K562 (cell line): ENCODE measurements around the gene PPP3CA. TPM values are rescaled to one million over a fixed set of nuclear protein-coding genes. Genes with fewer than 3 reads are reported as not detected.

Experiments used
- ATAC-seq: fragments of 200-7000 bp; cut with Tn5 transposase; 3 replicates; pipeline ENCODE4 v1.9.1; 2020; ENCODE audit warnings: moderate library complexity
- BruUV-seq: library from RNA; stranded (reverse); fragments of 400-500 nt; replicated peaks from 2 replicates; lab custom pipeline; 2021; lab: Mats Ljungman, UMichigan
- CTCF ChIA-PET: fragments of 300-600 bp; formaldehyde crosslinking; extraction: SDS; loops from one replicate; lab custom pipeline; 2021; ENCODE audit warnings: low intra/inter-chr PET ratio; lab: Yijun Ruan, JAX
- POLR2A ChIA-PET: fragments of 300-600, 350-650 bp; sonication (Branson Sonifier 250); formaldehyde crosslinking; extraction: SDS; loops from one replicate; lab custom pipeline; 2021; ENCODE audit warnings: antibody characterized with exemption, inconsistent platforms; lab: Yijun Ruan, JAX
- DNase-seq, 4 experiments: peaks; one replicate each; pipeline versions ENCODE4 v3.0.0 to v3.0.0-alpha.2; 2011 to 2018; ENCODE audit warnings: low spot score in 3 of 4, mixed read lengths in 3 of 4; ENCODE audit errors: extremely low read depth in 1 of 4
- FAIRE-seq: peaks from 2 replicates; lab custom pipeline; 2011; peaks lifted over from hg19 to GRCh38; lab: Jason Lieb, UNC
- H2AFZ ChIP-seq: 2 replicates; pipeline ENCODE4 v1.6.0; 2011; ENCODE audit warnings: low read depth, low read length, control low read depth, inconsistent platforms
- H3K27ac ChIP-seq: fragments of 200-600 bp; 3 replicates; pipeline ENCODE4 v1.8.0; 2011; ENCODE audit warnings: low read depth, mild to moderate bottlenecking, control low read depth, inconsistent platforms, low read length, moderate library complexity, mixed read lengths; ENCODE audit errors: extremely low read depth
- H3K27me3 ChIP-seq, 2 experiments: fragments of 300-600 bp in 1 of 2; 2 replicates in 1 of 2; 3 replicates in 1 of 2; pipeline versions ENCODE4 v1.6.0 to v1.8.0; 2011; ENCODE audit warnings: inconsistent platforms in 2 of 2, low read length in 2 of 2, mild to moderate bottlenecking in 1 of 2, mixed read lengths in 1 of 2, moderate library complexity in 1 of 2; ENCODE audit not compliant: control insufficient read depth in 2 of 2, insufficient read depth in 2 of 2
- H3K36me3 ChIP-seq: fragments of 300-600 bp; 3 replicates; pipeline ENCODE4 v1.8.0; 2011; ENCODE audit warnings: mild to moderate bottlenecking, low read length, inconsistent platforms; ENCODE audit not compliant: control insufficient read depth, insufficient read depth
- H3K4me1 ChIP-seq, 2 experiments: fragments of 200-600 bp in 1 of 2; replicated peaks in 1 of 2; 2 replicates in 1 of 2; 3 replicates in 1 of 2; pipeline versions ENCODE4 v1.5.1 to v1.8.0; 2011; ENCODE audit warnings: inconsistent platforms in 2 of 2, low read length in 2 of 2, mild to moderate bottlenecking in 1 of 2, mixed read lengths in 1 of 2, moderate library complexity in 1 of 2; ENCODE audit not compliant: control insufficient read depth in 2 of 2, insufficient read depth in 2 of 2
- H3K4me2 ChIP-seq: 2 replicates; pipeline ENCODE4 v1.6.1; 2011; ENCODE audit warnings: low read length, control low read depth, inconsistent platforms, mixed read lengths; ENCODE audit not compliant: insufficient read depth
- H3K4me3 ChIP-seq: fragments of 200-600 bp; sonication (generic), shearing (Covaris generic); 2 replicates; pipeline ENCODE4 v1.5.1; 2016; ENCODE audit warnings: control low read depth, inconsistent platforms
- H3K79me2 ChIP-seq: fragments of 200-600 bp; 3 replicates; pipeline ENCODE4 v1.8.0; 2011; ENCODE audit warnings: low read length, inconsistent platforms; ENCODE audit not compliant: control insufficient read depth, insufficient read depth
- H3K9ac ChIP-seq, 2 experiments: 2 replicates each; pipeline versions ENCODE4 v1.6.0 to v1.6.1; 2011; ENCODE audit warnings: low read depth in 2 of 2, low read length in 2 of 2, control low read depth in 1 of 2, inconsistent platforms in 1 of 2, mild to moderate bottlenecking in 1 of 2, mixed read lengths in 1 of 2; ENCODE audit not compliant: insufficient read depth in 1 of 2
- H3K9me1 ChIP-seq: one replicate; pipeline ENCODE4 v1.6.0; 2011; ENCODE audit warnings: inconsistent platforms, mild to moderate bottlenecking, low read length, moderate library complexity; ENCODE audit not compliant: control insufficient read depth, insufficient read depth
- H3K9me3 ChIP-seq: replicated peaks from 2 replicates; pipeline ENCODE4 v1.5.1; 2011; ENCODE audit warnings: low read depth, low read length, inconsistent platforms; ENCODE audit not compliant: control insufficient read depth, insufficient read depth
- H4K20me1 ChIP-seq: replicated peaks from 2 replicates; pipeline ENCODE4 v1.6.1; 2011; ENCODE audit warnings: low read length, inconsistent platforms, mixed read lengths; ENCODE audit not compliant: control insufficient read depth, insufficient read depth
- ARHGAP35 ChIP-seq: fragments of 450-650 bp; IDR thresholded peaks from 2 replicates; pipeline ENCODE4 v1.6.1; 2018; ENCODE audit not compliant: partially characterized antibody
- CHD4 ChIP-seq: fragments of 200-600 bp; sonication (generic); IDR thresholded peaks from 3 replicates; pipeline ENCODE4 v1.6.1; 2012; ENCODE audit warnings: low read depth, mild to moderate bottlenecking, mixed read lengths, low read length, inconsistent platforms; ENCODE audit not compliant: insufficient read depth, insufficient replicate concordance, poor library complexity, severe bottlenecking
- GTF2F1 ChIP-seq: IDR thresholded peaks from 2 replicates; pipeline ENCODE4 v1.6.1; 2011; ENCODE audit warnings: low read depth, low read length, improper control_type of control experiment
- HIVEP1 ChIP-seq: fragments of 250-450 bp; sonication (Bioruptor Pico); IDR thresholded peaks from 2 replicates; pipeline ENCODE4 v1.4.0; 2020; ENCODE audit warnings: mild to moderate bottlenecking
- MLLT1 ChIP-seq, 2 experiments: fragments of 450-650 bp; IDR thresholded peaks; 2 replicates each; pipeline ENCODE4 v1.6.1; 2016
- NCOR1 ChIP-seq: fragments of 450-650 bp; IDR thresholded peaks from 2 replicates; pipeline ENCODE4 v1.6.1; 2016; ENCODE audit warnings: mild to moderate bottlenecking, moderate library complexity
- NR4A1 ChIP-seq, 2 experiments: fragments of 250-450 bp in 1 of 2; fragments of 450-650 bp in 1 of 2; sonication (Bioruptor Pico) in 1 of 2; IDR thresholded peaks; 2 replicates each; pipeline versions ENCODE4 v1.4.0 to v1.6.1; 2016 to 2020; ENCODE audit warnings: mild to moderate bottlenecking in 2 of 2, missing compliant biosample characterization in 1 of 2, missing genetic modification characterization in 1 of 2, moderate library complexity in 1 of 2
- POLR2G ChIP-seq: fragments of 200-400 bp; formaldehyde crosslinking; IDR thresholded peaks from 2 replicates; pipeline ENCODE4 v1.6.1; 2017; ENCODE audit warnings: low read depth, mild to moderate bottlenecking, antibody characterized with exemption, low read length, moderate library complexity
- ZNF121 ChIP-seq: sonication (generic); formaldehyde crosslinking; conservative IDR thresholded peaks from 2 replicates; pipeline ENCODE4 v1.8.0; 2022; ENCODE audit warnings: missing genetic modification reagents
- ZNF253 ChIP-seq: fragments of 250-450 bp; sonication (Bioruptor Pico); conservative IDR thresholded peaks from 2 replicates; pipeline ENCODE4 v1.6.1; 2021; ENCODE audit warnings: mild to moderate bottlenecking
- ZNF3 ChIP-seq: fragments of 250-450 bp; sonication (Bioruptor Pico); IDR thresholded peaks from 2 replicates; pipeline ENCODE4 v1.5.0; 2021; ENCODE audit warnings: mild to moderate bottlenecking, moderate library complexity
- ZSCAN32 ChIP-seq: fragments of 450-650 bp; formaldehyde crosslinking; IDR thresholded peaks from 2 replicates; pipeline ENCODE4 v1.4.0; 2020; ENCODE audit warnings: mild to moderate bottlenecking, moderate library complexity
- WGBS: fragments of 100-300 bp; shearing (Covaris generic); methylation state at CpG from one replicate; pipeline ENCODE4 v1.1.6; 2016; ENCODE audit warnings: low coverage, mixed read lengths; ENCODE audit not compliant: insufficient coverage; ENCODE audit errors: missing lambda C conversion rate; 5-methylcytosine and 5-hydroxymethylcytosine counted together
- in situ Hi-C: fragments of 300-500 bp; cut with MboI; formaldehyde crosslinking; loops from 4 replicates; pipeline ENCODE4 v1.15.0; 2018; ENCODE audit warnings: inconsistent platforms, mixed read lengths
- intact Hi-C: fragments of 100-400 bp; cut with micrococcal nuclease; formaldehyde crosslinking; loops from 2 replicates; pipeline ENCODE4 v1.14.2; 2022
- polyA plus RNA-seq, 8 experiments: library from polyadenylated mRNA; depleted of rRNA in 4 of 8; stranded (reverse) in 5 of 8; unstranded in 3 of 8; fragments of >200 nt; fragmentation: Nextera tagmentation in 2 of 8; fragmentation: Illumina TruSeq in 1 of 8; extraction: Ambion mirVana in 2 of 8; extraction: Trizol in 1 of 8; gene quantifications; 2 replicates each; pipeline versions ENCODE4 v1.2.1 to v1.2.3, GENCODE V29; 2011 to 2014; ENCODE audit warnings: inconsistent platforms in 1 of 8, missing spikeins in 1 of 8
- total RNA-seq, 7 experiments: library from RNA; depleted of rRNA in 6 of 7; stranded (reverse); fragments of >200 nt in 6 of 7; fragmentation: Illumina TruSeq in 2 of 7; extraction: Trizol in 2 of 7; gene quantifications; 2 replicates each; pipeline versions ENCODE4 v1.2.1 to v1.2.3, GENCODE V29; 2011 to 2021; ENCODE audit warnings: low replicate concordance in 1 of 7

The PPP3CA gene
- total and polyA plus RNA-seq, 9 of the 15 experiments (the other 6 are each of a cell fraction or from before 2014, with no cell fraction given), result 0.94 to 3.2 (median 1.6) TPM

- 0% methylated on average over 3 of the region's 3 CpGs for WGBS
- H3K4me2 ChIP-seq, result no peak overlapping the region
- no peaks in the 10 kb centered on the region for H3K36me3 ChIP-seq
- no peak for FAIRE-seq
- no peak for DNase-seq
- no peaks in the 10 kb centered on the region for H3K4me1 ChIP-seq
- ChIA-PET POLR2A (interaction anchor here (1.5 kb wide), 1 partner anchor 9 kb away, joined by 4 read pairs; no protein-coding TSS in a partner anchor), CTCF (no interaction called here)
- TF ChIP-seq ZNF121 (no peak), ZNF253 (CRISPR knock-in tag) (no peak)
- in situ Hi-C loops (no loop called here), intact Hi-C loops (no loop called here)
- no peaks in the 10 kb centered on the region for H3K9me3 ChIP-seq
- no peak for ATAC-seq
- H3K27ac ChIP-seq, result no peak overlapping the region
- no peak overlapping the region for H2AFZ ChIP-seq
- H3K9me1 ChIP-seq, result no peaks in the 10 kb centered on the region
- H3K9ac ChIP-seq, result no peak overlapping the region
- H3K79me2 ChIP-seq, result no peaks in the 10 kb centered on the region
- no peak overlapping the region for H3K4me3 ChIP-seq
- no peaks in the 10 kb centered on the region for H4K20me1 ChIP-seq
- no peaks in the 10 kb centered on the region for H3K27me3 ChIP-seq
- BruUV-seq, result no TSS peak
Measured at GRCh38 chr4:101290654-101291053, 56.7 kb downstream of the PPP3CA start.

DNA sequence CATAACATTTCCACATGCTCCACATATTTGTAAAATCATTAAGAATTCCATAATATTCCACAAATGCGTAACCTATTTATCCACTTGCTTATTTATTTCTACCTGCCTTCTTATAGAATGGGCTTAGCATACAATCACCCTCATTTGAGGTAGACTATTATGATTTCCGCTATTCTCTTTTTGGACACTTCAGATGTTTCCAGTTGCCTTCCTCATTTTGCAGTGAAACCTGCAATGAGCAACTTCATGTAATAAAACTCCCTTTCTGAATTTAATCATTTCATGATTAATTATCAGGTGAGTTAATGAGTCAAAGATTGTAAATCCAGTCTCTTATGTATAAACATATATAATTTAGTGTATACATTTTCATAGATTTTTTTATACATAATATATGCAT is 58.0 kb downstream of the PPP3CA start:
- no peak overlapping the region for H3K4me2 ChIP-seq
- no peaks in the 10 kb centered on the region for H3K9me1 ChIP-seq
- no peaks in the 10 kb centered on the region for H3K79me2 ChIP-seq
- intact Hi-C loops (no loop called here), in situ Hi-C loops (no loop called here)
- no peak for TF ChIP-seq ZNF3 (CRISPR knock-in tag)
- no peak for TF ChIP-seq GTF2F1
- TF ChIP-seq NR4A1 (CRISPR knock-in tag; IDR thresholded peaks at IDR 0.05), result no peak
- no peak for TF ChIP-seq NR4A1 (tag; IDR thresholded peaks at IDR 0.05)
- TF ChIP-seq ARHGAP35, result no peak
- TF ChIP-seq HIVEP1 (CRISPR knock-in tag), result no peak
- TF ChIP-seq CHD4, result no peak
- no peak for TF ChIP-seq NCOR1
- no peak for TF ChIP-seq ZSCAN32
- TF ChIP-seq POLR2G, result no peak
- no peak for TF ChIP-seq MLLT1 (IDR thresholded peaks at IDR 0.05)
- ATAC-seq (no peak), FAIRE-seq (no peak), DNase-seq (no peak)
- H3K9ac ChIP-seq, result no peak overlapping the region
- 9% methylated on average over 2 of the region's 2 CpGs for WGBS
- H4K20me1 ChIP-seq, result no peaks in the 10 kb centered on the region
- CTCF ChIA-PET, result no interaction called here
- no peaks in the 10 kb centered on the region for H3K9me3 ChIP-seq
- no TSS peak for BruUV-seq
- H2AFZ ChIP-seq, result no peak overlapping the region
- H3K36me3 ChIP-seq, result no peaks in the 10 kb centered on the region
- POLR2A ChIA-PET, result no interaction called here
- no peaks in the 10 kb centered on the region for H3K4me1 ChIP-seq
- no peak overlapping the region for H3K4me3 ChIP-seq
- no peak overlapping the region for H3K27ac ChIP-seq
- H3K27me3 ChIP-seq, result no peaks in the 10 kb centered on the region
